GM18861 (cell line): ENCODE measurements around the gene GPR17.

Experiments
- ATAC-seq: cut with Tn5 transposase; IDR thresholded peaks from one replicate; pipeline ENCODE4 v1.9.1; 2021; ENCODE audit not compliant: unreplicated experiment

The GPR17 gene

GRCh38 chr2:127629637-127630036 lies 16.3 kb upstream of the GPR17 start:
- no peak for ATAC-seq

- no peak for ATAC-seq
These were observed 15.7 kb upstream of the GPR17 start for GRCh38 chr2:127630096-127630863.

GRCh38 chr2:127630864-127631540 lies 15.0 kb upstream of the GPR17 start:
- no peak for ATAC-seq

GRCh38 chr2:127631541-127631996 lies 14.4 kb upstream of the GPR17 start:
- no peak for ATAC-seq

- ATAC-seq: no peak
These were observed 13.9 kb upstream of the GPR17 start for GRCh38 chr2:127631997-127632581.

GRCh38 chr2:127632592-127633489 lies 13.1 kb upstream of the GPR17 start:
- no peak for ATAC-seq

GRCh38 chr2:127633556-127634065 lies 12.3 kb upstream of the GPR17 start:
- no peak for ATAC-seq

GRCh38 chr2:127634066-127634617 lies 11.8 kb upstream of the GPR17 start:
- ATAC-seq: no peak

GRCh38 chr2:127634626-127635379 lies 11.2 kb upstream of the GPR17 start:
- ATAC-seq: no peak

GRCh38 chr2:127635380-127636237 lies 10.3 kb upstream of the GPR17 start:
- no peak for ATAC-seq

GRCh38 chr2:127636248-127637235 lies 9.4 kb upstream of the GPR17 start:
- ATAC-seq: no peak

- no peak for ATAC-seq
These were observed 8.7 kb upstream of the GPR17 start for GRCh38 chr2:127637236-127637630.

GRCh38 chr2:127637725-127638252 lies 8.2 kb upstream of the GPR17 start:
- no peak for ATAC-seq

GRCh38 chr2:127638361-127639110 lies 7.4 kb upstream of the GPR17 start:
- ATAC-seq: no peak

- no peak for ATAC-seq
These were observed 6.9 kb upstream of the GPR17 start for GRCh38 chr2:127639111-127639474.

- no peak for ATAC-seq
These were observed 5.6 kb upstream of the GPR17 start for GRCh38 chr2:127640082-127641072.
